ENCODE results near the gene CSF2RB.

- TF ChIP-seq CTCF (IDR thresholded peaks at IDR 0.05) (no peak), POLR2A (IDR thresholded peaks at IDR 0.05) (no peak)
Measured at GRCh38 chr22:36891646-36892045, 21.8 kb upstream of the CSF2RB start.

Data from suprapubic skin (tissue), 3 donors.